GM12873 (cell line): Measurements from ENCODE around the gene DHRS12.

ENCODE experiments used
- CTCF ChIP-seq: IDR thresholded peaks from 2 replicates; pipeline ENCODE4 v1.5.1; 2012; ENCODE audit warnings: low read depth, mild to moderate bottlenecking, moderate library complexity, low read length, control low read depth; ENCODE audit not compliant: insufficient read depth; ENCODE audit errors: missing control alignments

The DHRS12 gene

GRCh38 chr13:51814071-51814470 lies 10.1 kb upstream of the DHRS12 start:
- no peak for TF ChIP-seq CTCF

- TF ChIP-seq CTCF, result no peak
Measured at GRCh38 chr13:51811920-51812451, 8.0 kb upstream of the DHRS12 start.

- no peak for TF ChIP-seq CTCF
Measured at GRCh38 chr13:51811046-51811445, 7.1 kb upstream of the DHRS12 start.

- TF ChIP-seq CTCF, result no peak
Measured at GRCh38 chr13:51808811-51809210, 4.8 kb upstream of the DHRS12 start.

- no peak for TF ChIP-seq CTCF
Measured at GRCh38 chr13:51807041-51807440, 3.1 kb upstream of the DHRS12 start.

- TF ChIP-seq CTCF, result no peak
Measured at GRCh38 chr13:51806566-51806965, 2.6 kb upstream of the DHRS12 start.

- TF ChIP-seq CTCF, result no peak
Measured at GRCh38 chr13:51805925-51806324, 2.0 kb upstream of the DHRS12 start.
